Stimulated activated CD4-positive, alpha-beta T cell treated with anti-CD3 and anti-CD28 coated beads, Interleukin-15, amount 100 ng/mL, for 48 hours (primary cell): Measurements from ENCODE around the gene NPR3.

Experiments
- DNase-seq, 2 donors: peaks; one replicate each; pipeline ENCODE4 v3.0.0-alpha.2; 2020; ENCODE audit warnings: low read depth in 2 of 2

NPR3 gene

GRCh38 chr5:32711681-32712480, 760 bp downstream of the NPR3 start:
- no peak for DNase-seq

- no peak for DNase-seq
Measured at GRCh38 chr5:32712481-32713360, 1.6 kb downstream of the NPR3 start.

- DNase-seq, result no peak
Measured at GRCh38 chr5:32713361-32713769, 2.2 kb downstream of the NPR3 start.

- no peak for DNase-seq
Measured at GRCh38 chr5:32713770-32714381, 2.8 kb downstream of the NPR3 start.

GRCh38 chr5:32714836-32715235, 3.7 kb downstream of the NPR3 start:
- DNase-seq, result no peak

GRCh38 chr5:32720300-32720699, 9.2 kb downstream of the NPR3 start:
- no peak for DNase-seq

- no peak for DNase-seq
Measured at GRCh38 chr5:32721626-32722025, 10.5 kb downstream of the NPR3 start.

GRCh38 chr5:32722957-32723356, 11.8 kb downstream of the NPR3 start:
- DNase-seq, result no peak

GRCh38 chr5:32724526-32724925, 13.4 kb downstream of the NPR3 start:
- no peak for DNase-seq

GRCh38 chr5:32726086-32726557, 15.0 kb downstream of the NPR3 start:
- DNase-seq, result no peak

- DNase-seq, result no peak
Measured at GRCh38 chr5:32729651-32730050, 18.5 kb downstream of the NPR3 start.

GRCh38 chr5:32733590-32734340, 22.6 kb downstream of the NPR3 start:
- no peak for DNase-seq

GRCh38 chr5:32734827-32735378, 23.8 kb downstream of the NPR3 start:
- DNase-seq, result no peak

- no peak for DNase-seq
Measured at GRCh38 chr5:32735512-32735911, 24.4 kb downstream of the NPR3 start.

- no peak for DNase-seq
Measured at GRCh38 chr5:32736842-32737241, 25.7 kb downstream of the NPR3 start.

GRCh38 chr5:32740651-32741050, 29.5 kb downstream of the NPR3 start:
- DNase-seq, result no peak

- no peak for DNase-seq
Measured at GRCh38 chr5:32745317-32745716, 34.2 kb downstream of the NPR3 start.

- DNase-seq, result no peak
Measured at GRCh38 chr5:32752411-32752810, 41.3 kb downstream of the NPR3 start.

- no peak for DNase-seq
Measured at GRCh38 chr5:32753051-32753450, 41.9 kb downstream of the NPR3 start.

GRCh38 chr5:32753765-32754164, 42.6 kb downstream of the NPR3 start:
- no peak for DNase-seq

- no peak for DNase-seq
Measured at GRCh38 chr5:32754284-32754683, 43.2 kb downstream of the NPR3 start.
